ENCODE measurements around the gene BMP2K. TPM values are rescaled to one million over a fixed set of nuclear protein-coding genes. Genes with fewer than 3 reads are reported as not detected.
"Not testable (repeated sequence)": the region's sequence is repeated elsewhere in the genome, so short reads cannot be mapped to it uniquely, and the experiment has no call there.

BMP2K gene
- total RNA-seq, 2 donors from 2014 or later = 43.6 to 52.6 TPM

GRCh38 chr4:78784236-78784865 is 8.2 kb downstream of the BMP2K start:
- H3K4me1 ChIP-seq = peaks cover 0 to 71% of the 10 kb centered on the region in 2 donors
- H3K4me3 ChIP-seq = no peak overlapping the region
- H3K9me3 ChIP-seq = no peaks in the 10 kb centered on the region
- no peaks in the 10 kb centered on the region for H3K27me3 ChIP-seq
- no peaks in the 10 kb centered on the region for H3K36me3 ChIP-seq
- DNase-seq (ENCODE audit: low spot score) = no peak
- TF ChIP-seq CTCF (IDR thresholded peaks at IDR 0.05) = no peak
- H3K27ac ChIP-seq = peak overlapping the region; percentile 56 to 100

GRCh38 chr4:78787392-78788006 is 11.3 kb downstream of the BMP2K start:
- no peak for DNase-seq (ENCODE audit: low spot score)
- no peaks in the 10 kb centered on the region for H3K36me3 ChIP-seq
- no peaks in the 10 kb centered on the region for H3K27me3 ChIP-seq
- TF ChIP-seq CTCF (IDR thresholded peaks at IDR 0.05) = no peak
- H3K9me3 ChIP-seq = no peaks in the 10 kb centered on the region
- H3K4me3 ChIP-seq = no peak overlapping the region
- peak overlapping the region in 1 of 2 donors; percentile 100 for H3K27ac ChIP-seq
- peaks cover 0 to 49% of the 10 kb centered on the region in 2 donors for H3K4me1 ChIP-seq

- DNase-seq (ENCODE audit: low spot score) = no peak
- TF ChIP-seq CTCF (IDR thresholded peaks at IDR 0.05) = no peak
- Histone ChIP-seq H3K4me3 (no peak overlapping the region), H3K36me3 (no peaks in the 10 kb centered on the region), H3K27me3 (no peaks in the 10 kb centered on the region), H3K27ac (peak overlapping the region in 1 of 2 donors; percentile 100), H3K4me1 (peaks cover 0 to 49% of the 10 kb centered on the region in 2 donors), H3K9me3 (no peaks in the 10 kb centered on the region)
These were observed 12.1 kb downstream of the BMP2K start for GRCh38 chr4:78788007-78788889.

- H3K27ac ChIP-seq; H3K9me3 ChIP-seq; H3K4me3 ChIP-seq; H3K27me3 ChIP-seq; DNase-seq (ENCODE audit: low spot score); H3K36me3 ChIP-seq: not testable (repeated sequence)
- peaks cover 0 to 13% of the 10 kb centered on the region in 2 donors for H3K4me1 ChIP-seq
These were observed 19.7 kb downstream of the BMP2K start for GRCh38 chr4:78795594-78796416.

GRCh38 chr4:78796526-78796925 is 20.4 kb downstream of the BMP2K start:
- Histone ChIP-seq H3K27ac (no peak overlapping the region), H3K4me1 (peaks cover 0 to 13% of the 10 kb centered on the region in 2 donors), H3K36me3 (no peaks in the 10 kb centered on the region), H3K9me3 (no peaks in the 10 kb centered on the region), H3K4me3 (no peak overlapping the region), H3K27me3 (no peaks in the 10 kb centered on the region)
- TF ChIP-seq CTCF (IDR thresholded peaks at IDR 0.05) = no peak
- no peak for DNase-seq (ENCODE audit: low spot score)

Measured in right atrium auricular region (tissue), 2 donors.